ENCODE measurements around the gene IWS1. TPM values are rescaled to one million over a fixed set of nuclear protein-coding genes. Genes with fewer than 3 reads are reported as not detected.

The IWS1 gene
- total and polyA plus RNA-seq, 4 donors: 20.3 to 64.5 (median 32.6) TPM

DNA sequence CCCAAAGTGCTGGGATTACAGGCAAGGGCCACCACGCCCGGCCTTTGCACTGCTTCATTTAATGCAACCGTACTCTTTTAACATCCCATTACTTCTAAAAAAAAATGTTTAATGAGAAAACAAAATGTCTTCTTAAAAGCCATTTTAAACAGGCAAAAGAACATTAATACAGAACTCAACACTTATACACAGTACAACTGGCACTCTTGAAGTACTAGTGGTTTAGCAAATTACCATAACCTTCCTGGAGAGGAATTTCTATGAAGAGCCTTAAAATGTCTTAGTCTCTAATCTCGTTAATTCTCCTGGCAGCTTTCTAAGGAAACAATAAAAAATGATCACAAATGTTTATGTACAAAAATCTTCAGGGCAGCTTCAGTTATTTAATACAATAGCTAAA lies 5.9 kb downstream of the IWS1 start:
- H3K9me3 ChIP-seq (ENCODE audit: control insufficient read depth in 4 of 4, insufficient read depth in 3 of 4, low read length in 3 of 4): no peaks in the 10 kb centered on the region
- DNase-seq: no peak
- ATAC-seq (ENCODE audit: insufficient read depth, low FRiP score): no peak
- 91 to 96% methylated on average over 4 of the region's 4 CpGs for WGBS, 2 donors
- peaks cover 3 to 26% (median 14%) of the 10 kb centered on the region in 4 donors for H3K36me3 ChIP-seq (ENCODE audit: control insufficient read depth in 4 of 4, insufficient read depth in 4 of 4, low read length in 4 of 4)
- peaks cover 0 to 9% (median 0%) of the 10 kb centered on the region in 5 donors for H3K4me1 ChIP-seq (ENCODE audit: control insufficient read depth in 5 of 5, insufficient read depth in 5 of 5, low read length in 5 of 5)
- no peak overlapping the region for H3K4me3 ChIP-seq
- TF ChIP-seq, protein P1, sequence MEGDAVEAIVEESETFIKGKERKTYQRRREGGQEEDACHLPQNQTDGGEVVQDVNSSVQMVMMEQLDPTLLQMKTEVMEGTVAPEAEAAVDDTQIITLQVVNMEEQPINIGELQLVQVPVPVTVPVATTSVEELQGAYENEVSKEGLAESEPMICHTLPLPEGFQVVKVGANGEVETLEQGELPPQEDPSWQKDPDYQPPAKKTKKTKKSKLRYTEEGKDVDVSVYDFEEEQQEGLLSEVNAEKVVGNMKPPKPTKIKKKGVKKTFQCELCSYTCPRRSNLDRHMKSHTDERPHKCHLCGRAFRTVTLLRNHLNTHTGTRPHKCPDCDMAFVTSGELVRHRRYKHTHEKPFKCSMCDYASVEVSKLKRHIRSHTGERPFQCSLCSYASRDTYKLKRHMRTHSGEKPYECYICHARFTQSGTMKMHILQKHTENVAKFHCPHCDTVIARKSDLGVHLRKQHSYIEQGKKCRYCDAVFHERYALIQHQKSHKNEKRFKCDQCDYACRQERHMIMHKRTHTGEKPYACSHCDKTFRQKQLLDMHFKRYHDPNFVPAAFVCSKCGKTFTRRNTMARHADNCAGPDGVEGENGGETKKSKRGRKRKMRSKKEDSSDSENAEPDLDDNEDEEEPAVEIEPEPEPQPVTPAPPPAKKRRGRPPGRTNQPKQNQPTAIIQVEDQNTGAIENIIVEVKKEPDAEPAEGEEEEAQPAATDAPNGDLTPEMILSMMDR (IDR thresholded peaks at IDR 0.05; ENCODE audit: control extremely low read depth, extremely low read depth): no peak
- H3K9ac ChIP-seq (ENCODE audit: insufficient read depth in 1 of 2, low read length in 2 of 2): no peak overlapping the region
- H3K27me3 ChIP-seq (ENCODE audit: control insufficient read depth in 3 of 3, insufficient read depth in 3 of 3, low read length in 2 of 3): no peaks in the 10 kb centered on the region
- H3K27ac ChIP-seq (ENCODE audit: low read depth in 1 of 2, low read length in 1 of 2): no peak overlapping the region

DNA sequence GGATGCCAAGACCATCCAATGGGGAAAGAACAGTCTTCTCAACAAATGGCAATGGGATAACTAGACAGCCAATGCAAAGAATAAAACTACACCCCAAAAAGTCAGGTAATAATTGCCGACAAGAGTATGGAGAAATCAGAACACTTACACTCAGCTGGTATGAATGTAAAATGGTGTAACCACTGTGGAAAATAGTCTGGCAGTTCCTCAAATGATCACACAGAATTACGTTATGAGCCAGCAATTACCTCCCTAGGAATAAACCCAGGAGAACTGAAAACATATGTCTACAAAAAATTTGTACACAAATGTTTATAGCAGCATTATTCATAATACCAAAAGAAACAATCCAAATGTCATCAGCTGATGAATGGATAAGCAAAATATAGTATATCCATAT lies 8.8 kb downstream of the IWS1 start:
- TF ChIP-seq, protein P1 (IDR thresholded peaks at IDR 0.05; ENCODE audit: control extremely low read depth, extremely low read depth): no peak
- ATAC-seq (ENCODE audit: insufficient read depth, low FRiP score) (no peak), DNase-seq (no peak)
- H3K9ac ChIP-seq (ENCODE audit: insufficient read depth in 1 of 2, low read length in 2 of 2): no peak overlapping the region
- H3K36me3 ChIP-seq (ENCODE audit: control insufficient read depth in 4 of 4, insufficient read depth in 4 of 4, low read length in 4 of 4): peaks cover 8 to 20% (median 17%) of the 10 kb centered on the region in 4 donors
- WGBS, 2 donors: 76 to 85% methylated on average over 2 of the region's 2 CpGs
- no peaks in the 10 kb centered on the region for H3K9me3 ChIP-seq (ENCODE audit: control insufficient read depth in 4 of 4, insufficient read depth in 3 of 4, low read length in 3 of 4)
- H3K4me3 ChIP-seq: no peak overlapping the region
- H3K27ac ChIP-seq (ENCODE audit: low read depth in 1 of 2, low read length in 1 of 2): no peak overlapping the region
- H3K27me3 ChIP-seq (ENCODE audit: control insufficient read depth in 3 of 3, insufficient read depth in 3 of 3, low read length in 2 of 3): no peaks in the 10 kb centered on the region
- H3K4me1 ChIP-seq (ENCODE audit: control insufficient read depth in 5 of 5, insufficient read depth in 5 of 5, low read length in 5 of 5): peaks cover 0 to 13% (median 0%) of the 10 kb centered on the region in 5 donors

- TF ChIP-seq, protein P1 (IDR thresholded peaks at IDR 0.05; ENCODE audit: control extremely low read depth, extremely low read depth): no peak
- H3K4me3 ChIP-seq: no peak overlapping the region
- peaks cover 0 to 17% (median 0%) of the 10 kb centered on the region in 5 donors for H3K4me1 ChIP-seq (ENCODE audit: control insufficient read depth in 5 of 5, insufficient read depth in 5 of 5, low read length in 5 of 5)
- 70 to 86% methylated on average over 14 of the region's 14 CpGs for WGBS, 2 donors
- no peaks in the 10 kb centered on the region for H3K9me3 ChIP-seq (ENCODE audit: control insufficient read depth in 4 of 4, insufficient read depth in 3 of 4, low read length in 3 of 4)
- DNase-seq: peak in 2 of 3 donors; percentile 14 to 16
- no peak overlapping the region for H3K9ac ChIP-seq (ENCODE audit: insufficient read depth in 1 of 2, low read length in 2 of 2)
- peak; percentile 78 for ATAC-seq (ENCODE audit: insufficient read depth, low FRiP score)
- H3K27ac ChIP-seq (ENCODE audit: low read depth in 1 of 2, low read length in 1 of 2): peak overlapping the region; percentile 2 to 93
- H3K27me3 ChIP-seq (ENCODE audit: control insufficient read depth in 3 of 3, insufficient read depth in 3 of 3, low read length in 2 of 3): no peaks in the 10 kb centered on the region
- H3K36me3 ChIP-seq (ENCODE audit: control insufficient read depth in 4 of 4, insufficient read depth in 4 of 4, low read length in 4 of 4): peaks cover 7 to 18% (median 10%) of the 10 kb centered on the region in 4 donors
Measured at GRCh38 chr2:127516041-127516762, 10.1 kb downstream of the IWS1 start.

All from lung (tissue), 12 donors.